MM.1S (cell line): Measurements from ENCODE around the gene TMEM132D.

Experiments
- EZH2 ChIP-seq: fragments of 300-600 bp; sonication (generic); optimal IDR thresholded peaks from 2 replicates; pipeline ENCODE3; 2017; ENCODE audit warnings: low read depth, mild to moderate bottlenecking, antibody characterized with exemption, low read length, mixed read lengths
- TF ChIP-seq, protein P1 (sequence below): fragments of 300-600 bp; sonication (generic); IDR thresholded peaks from 2 replicates; pipeline ENCODE4 v1.5.1; 2016; ENCODE audit warnings: antibody characterized with exemption, low read length, mixed read lengths

GRCh38 chr12:129561304-129561703, 342.5 kb downstream of the TMEM132D start:
- TF ChIP-seq EZH2: no peak
- TF ChIP-seq, protein P1, sequence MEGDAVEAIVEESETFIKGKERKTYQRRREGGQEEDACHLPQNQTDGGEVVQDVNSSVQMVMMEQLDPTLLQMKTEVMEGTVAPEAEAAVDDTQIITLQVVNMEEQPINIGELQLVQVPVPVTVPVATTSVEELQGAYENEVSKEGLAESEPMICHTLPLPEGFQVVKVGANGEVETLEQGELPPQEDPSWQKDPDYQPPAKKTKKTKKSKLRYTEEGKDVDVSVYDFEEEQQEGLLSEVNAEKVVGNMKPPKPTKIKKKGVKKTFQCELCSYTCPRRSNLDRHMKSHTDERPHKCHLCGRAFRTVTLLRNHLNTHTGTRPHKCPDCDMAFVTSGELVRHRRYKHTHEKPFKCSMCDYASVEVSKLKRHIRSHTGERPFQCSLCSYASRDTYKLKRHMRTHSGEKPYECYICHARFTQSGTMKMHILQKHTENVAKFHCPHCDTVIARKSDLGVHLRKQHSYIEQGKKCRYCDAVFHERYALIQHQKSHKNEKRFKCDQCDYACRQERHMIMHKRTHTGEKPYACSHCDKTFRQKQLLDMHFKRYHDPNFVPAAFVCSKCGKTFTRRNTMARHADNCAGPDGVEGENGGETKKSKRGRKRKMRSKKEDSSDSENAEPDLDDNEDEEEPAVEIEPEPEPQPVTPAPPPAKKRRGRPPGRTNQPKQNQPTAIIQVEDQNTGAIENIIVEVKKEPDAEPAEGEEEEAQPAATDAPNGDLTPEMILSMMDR: no peak
